Ishikawa (cell line): ENCODE measurements around the gene ZFR2.

Experiments
- CEBPB ChIP-seq: IDR thresholded peaks from 2 replicates; pipeline ENCODE4 v1.6.1; 2012
- CREB1 ChIP-seq: IDR thresholded peaks from 2 replicates; pipeline ENCODE4 v1.6.1; 2012; ENCODE audit warnings: low read depth
- EGR1 ChIP-seq: IDR thresholded peaks from 2 replicates; pipeline ENCODE4 v1.6.1; 2012
- EP300 ChIP-seq: IDR thresholded peaks from 2 replicates; pipeline ENCODE4 v1.6.1; 2012; ENCODE audit warnings: borderline replicate concordance
- FOXM1 ChIP-seq: IDR thresholded peaks from 2 replicates; pipeline ENCODE4 v1.6.1; 2012; ENCODE audit warnings: low read depth, borderline replicate concordance
- MAX ChIP-seq: IDR thresholded peaks from 2 replicates; pipeline ENCODE4 v1.6.1; 2012
- RAD21 ChIP-seq: IDR thresholded peaks from 2 replicates; pipeline ENCODE4 v1.6.1; 2012; ENCODE audit warnings: low read depth
- REST ChIP-seq: IDR thresholded peaks from 2 replicates; pipeline ENCODE4 v1.6.1; 2012; ENCODE audit warnings: low read depth, mild to moderate bottlenecking
- TAF1 ChIP-seq: IDR thresholded peaks from 2 replicates; pipeline ENCODE4 v1.6.1; 2012; ENCODE audit warnings: low read depth, mild to moderate bottlenecking
- TEAD4 ChIP-seq: IDR thresholded peaks from 2 replicates; pipeline ENCODE4 v1.6.1; 2012
- USF1 ChIP-seq: IDR thresholded peaks from 2 replicates; pipeline ENCODE4 v1.6.1; 2012
- YY1 ChIP-seq: IDR thresholded peaks from 2 replicates; pipeline ENCODE4 v1.6.1; 2012; ENCODE audit warnings: low read depth
- ZBTB7A ChIP-seq: IDR thresholded peaks from 2 replicates; pipeline ENCODE4 v1.6.1; 2012; ENCODE audit warnings: low read depth

- TF ChIP-seq TAF1 (no peak), EP300 (no peak), CEBPB (no peak), FOXM1 (no peak), EGR1 (no peak), USF1 (no peak), YY1 (no peak), ZBTB7A (no peak), REST (no peak), MAX (no peak), RAD21 (no peak), TEAD4 (no peak), CREB1 (no peak)
Measured at GRCh38 chr19:3836887-3837286, 32.0 kb downstream of the ZFR2 start.
